ENCODE results near the gene RGS14.
A peak's percentile ranks its signal among the peaks of the same experiment; 100 is the strongest.

The RGS14 gene

GRCh38 chr5:177377851-177378776, 20.4 kb downstream of the RGS14 start:
- no peak for DNase-seq (ENCODE audit: low read depth in 3 of 3, low spot score in 1 of 3)

- DNase-seq (ENCODE audit: low read depth in 3 of 3, low spot score in 1 of 3), result no peak
Observed at GRCh38 chr5:177378884-177379883, 21.5 kb downstream of the RGS14 start.

- no peak for DNase-seq (ENCODE audit: low read depth in 3 of 3, low spot score in 1 of 3)
Observed at GRCh38 chr5:177380805-177381126, 23.0 kb downstream of the RGS14 start.

GRCh38 chr5:177382423-177383029, 24.8 kb downstream of the RGS14 start:
- DNase-seq (ENCODE audit: low read depth in 3 of 3, low spot score in 1 of 3), result no peak

GRCh38 chr5:177383181-177383580, 25.5 kb downstream of the RGS14 start:
- DNase-seq (ENCODE audit: low read depth in 3 of 3, low spot score in 1 of 3), result no peak

- no peak for DNase-seq (ENCODE audit: low read depth in 3 of 3, low spot score in 1 of 3)
Observed at GRCh38 chr5:177384134-177384533, 26.4 kb downstream of the RGS14 start, which contains the start of gene SLC34A1. Gene SLC34A1 (plus strand): TSS chr5:177384434. CDS start chr5:177385742, 1,308 bp downstream.

GRCh38 chr5:177385720-177386119, 28.0 kb downstream of the RGS14 start:
- DNase-seq (ENCODE audit: low read depth in 3 of 3, low spot score in 1 of 3), result no peak

DNA sequence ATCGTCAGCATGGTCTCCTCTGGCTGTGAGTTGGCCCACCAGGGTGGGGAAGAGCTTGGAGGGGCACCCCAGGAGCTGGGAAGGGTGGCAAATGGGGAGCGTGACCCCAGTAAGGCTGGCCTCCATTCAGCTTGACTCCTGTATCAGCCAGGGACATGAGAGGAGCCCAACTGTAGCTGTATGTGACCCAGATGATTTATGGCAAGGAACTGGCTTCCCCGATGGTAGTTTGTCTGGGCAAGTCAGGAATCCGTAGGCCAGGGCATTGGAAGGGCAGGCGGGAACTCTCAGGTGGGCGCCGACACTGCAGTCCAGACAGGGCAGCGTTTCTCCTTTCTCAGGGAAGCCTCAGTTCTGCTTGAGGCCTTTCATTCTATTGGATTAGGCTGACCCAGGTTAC, 28.8 kb downstream of the RGS14 start:
- DNase-seq (ENCODE audit: low read depth in 3 of 3, low spot score in 1 of 3), result no peak

GRCh38 chr5:177387405-177387804, 29.7 kb downstream of the RGS14 start:
- no peak for DNase-seq (ENCODE audit: low read depth in 3 of 3, low spot score in 1 of 3)

DNA sequence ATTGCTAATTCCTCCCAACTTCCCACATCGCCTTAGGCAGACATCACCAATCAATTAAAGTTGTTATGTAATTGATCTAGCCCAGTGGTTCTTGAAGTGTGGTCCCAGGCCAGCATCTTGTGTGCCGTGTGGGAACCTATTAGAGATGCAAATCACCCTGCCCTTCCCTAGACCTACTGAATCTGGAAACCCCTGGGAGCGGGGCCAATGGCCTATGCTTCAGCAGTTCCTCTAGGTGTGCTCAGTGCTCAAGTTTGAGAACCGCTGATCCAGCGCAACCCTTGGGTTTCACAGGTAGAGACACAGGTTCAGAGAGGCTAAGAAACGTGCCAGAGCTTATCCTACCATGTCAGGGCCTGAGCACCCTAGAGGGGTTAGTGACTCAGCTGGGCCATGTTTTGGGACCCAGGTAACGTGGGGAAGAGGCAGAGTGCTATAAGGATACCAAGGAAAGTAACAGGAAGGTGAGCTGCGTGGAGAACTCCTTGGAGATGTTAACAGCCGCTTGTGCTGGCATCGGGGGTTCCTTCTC, 30.9 kb downstream of the RGS14 start:
- DNase-seq (ENCODE audit: low read depth in 3 of 3, low spot score in 1 of 3), result no peak

DNA sequence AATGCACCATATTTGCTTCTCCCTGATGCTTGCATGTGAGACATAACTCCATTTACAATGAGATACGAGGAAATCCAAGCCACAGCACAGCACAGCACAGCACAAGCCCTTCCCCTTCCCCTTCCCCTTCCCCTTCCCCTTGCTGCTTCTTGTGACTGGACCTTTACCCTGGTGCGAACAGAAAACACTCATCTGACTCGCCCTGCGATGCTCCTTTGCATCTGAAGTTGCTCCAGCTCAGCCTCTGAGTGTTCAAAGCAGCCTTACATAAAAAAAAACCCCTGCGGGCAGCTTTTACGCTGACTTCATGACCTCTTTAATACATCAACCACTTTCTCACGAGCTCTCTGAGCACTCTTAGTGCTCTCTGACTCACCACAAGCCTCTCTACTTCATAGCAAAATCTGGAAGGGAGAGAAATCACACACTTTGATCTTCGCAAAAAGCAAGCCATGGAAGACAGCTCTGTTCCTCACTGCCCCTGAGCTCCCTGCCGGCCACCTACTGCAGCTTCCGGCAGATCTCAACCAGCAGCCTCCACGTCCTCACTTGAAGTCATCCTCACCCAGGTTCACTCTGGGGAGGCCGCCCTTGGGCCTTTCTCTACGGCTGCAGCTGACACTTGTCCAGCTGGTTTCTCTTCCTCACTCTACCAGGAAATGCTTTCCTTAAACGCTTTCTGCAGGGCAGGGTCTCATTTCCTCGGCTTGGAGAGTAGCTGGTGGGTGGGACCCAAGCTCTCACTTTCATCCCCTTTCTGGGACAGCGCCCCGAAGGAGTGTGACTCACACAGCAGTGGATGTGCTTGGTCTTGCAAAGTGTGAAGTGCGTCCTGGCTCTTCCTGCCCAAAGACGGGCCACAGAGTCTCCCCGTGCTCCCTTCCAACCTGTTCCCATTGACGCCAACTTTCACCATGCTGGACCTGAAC, 31.8 kb downstream of the RGS14 start:
- peak in 1 of 3 donors; percentile 27 for DNase-seq (ENCODE audit: low read depth in 3 of 3, low spot score in 1 of 3)

- DNase-seq (ENCODE audit: low read depth in 3 of 3, low spot score in 1 of 3), result peak; percentile 68 to 78 (median 74)
Observed at GRCh38 chr5:177390363-177391300, 32.9 kb downstream of the RGS14 start.

- no peak for DNase-seq (ENCODE audit: low read depth in 3 of 3, low spot score in 1 of 3)
Observed at GRCh38 chr5:177392765-177393164, 35.0 kb downstream of the RGS14 start.

DNA sequence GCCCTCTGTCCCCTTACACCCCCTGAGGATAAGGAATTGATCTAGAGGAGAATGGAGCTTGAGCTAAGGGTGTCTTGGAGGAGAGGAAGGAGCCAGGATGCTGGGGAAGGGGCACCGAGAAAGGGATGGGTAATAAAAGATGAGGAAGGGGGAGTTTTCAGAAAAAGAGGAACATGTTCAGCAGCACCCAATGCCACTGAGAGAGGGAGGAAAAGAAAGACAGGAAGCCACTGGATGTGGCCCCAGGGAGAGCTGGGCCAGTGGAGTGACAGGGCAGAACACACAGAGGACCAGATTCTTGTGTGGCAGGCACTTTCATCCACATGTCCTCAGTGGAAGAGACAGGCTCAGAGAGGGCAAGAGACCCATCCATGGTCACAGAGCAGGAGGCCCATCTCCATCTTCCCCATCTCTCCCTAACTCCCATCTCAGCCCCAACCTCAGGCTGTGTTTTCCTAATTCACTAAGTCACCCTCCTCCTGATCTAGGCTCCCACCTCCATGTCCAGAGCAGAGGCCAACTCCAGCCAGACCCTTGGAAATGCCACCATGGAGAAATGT, 35.6 kb downstream of the RGS14 start:
- no peak for DNase-seq (ENCODE audit: low read depth in 3 of 3, low spot score in 1 of 3)

- DNase-seq (ENCODE audit: low read depth in 3 of 3, low spot score in 1 of 3), result no peak
Observed at GRCh38 chr5:177393990-177394389, 36.3 kb downstream of the RGS14 start.

GRCh38 chr5:177396078-177396477, 38.4 kb downstream of the RGS14 start:
- DNase-seq (ENCODE audit: low read depth in 3 of 3, low spot score in 1 of 3), result no peak

- DNase-seq (ENCODE audit: low read depth in 3 of 3, low spot score in 1 of 3), result no peak
Observed at GRCh38 chr5:177396807-177397206, 39.1 kb downstream of the RGS14 start.

GRCh38 chr5:177397875-177398390, 40.2 kb downstream of the RGS14 start:
- DNase-seq (ENCODE audit: low read depth in 3 of 3, low spot score in 1 of 3), result no peak

Measured in stimulated activated CD4-positive, alpha-beta T cell treated with anti-CD3 and anti-CD28 coated beads, TNF-alpha, amount 100 ng/mL, for 1 hour (primary cell).